ENCODE results near the gene TAC3.
"Not testable (repeated sequence)": the region's sequence is repeated elsewhere in the genome, so short reads cannot be mapped to it uniquely, and the experiment has no call there.

Gene TAC3

DNA sequence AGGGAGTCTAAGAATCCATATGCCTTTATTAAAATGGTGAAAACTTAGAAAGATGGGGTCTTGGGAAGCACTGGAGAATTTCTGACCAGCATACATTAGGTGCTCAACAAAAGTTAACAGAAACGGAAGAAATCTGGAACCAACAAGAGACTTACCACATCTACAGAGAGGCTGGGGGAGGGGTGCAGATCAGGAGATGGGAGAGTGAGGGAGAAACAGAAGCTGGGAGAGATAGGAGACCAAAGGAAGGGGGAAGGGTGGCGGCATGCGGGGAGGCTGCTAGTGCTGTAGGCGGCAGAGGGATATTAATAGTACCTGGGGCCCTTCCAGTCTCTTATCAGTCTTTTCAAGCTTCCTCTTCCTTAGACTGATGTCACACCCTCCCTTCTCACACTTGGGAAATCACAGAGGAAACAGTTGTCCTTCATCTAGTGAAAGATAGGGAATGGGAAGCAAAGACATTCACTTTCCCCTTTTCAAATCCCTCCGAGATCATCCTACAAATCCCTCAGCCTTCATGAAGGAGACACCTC lies 28.1 kb downstream of the TAC3 start:
- no peak for FAIRE-seq

DNA sequence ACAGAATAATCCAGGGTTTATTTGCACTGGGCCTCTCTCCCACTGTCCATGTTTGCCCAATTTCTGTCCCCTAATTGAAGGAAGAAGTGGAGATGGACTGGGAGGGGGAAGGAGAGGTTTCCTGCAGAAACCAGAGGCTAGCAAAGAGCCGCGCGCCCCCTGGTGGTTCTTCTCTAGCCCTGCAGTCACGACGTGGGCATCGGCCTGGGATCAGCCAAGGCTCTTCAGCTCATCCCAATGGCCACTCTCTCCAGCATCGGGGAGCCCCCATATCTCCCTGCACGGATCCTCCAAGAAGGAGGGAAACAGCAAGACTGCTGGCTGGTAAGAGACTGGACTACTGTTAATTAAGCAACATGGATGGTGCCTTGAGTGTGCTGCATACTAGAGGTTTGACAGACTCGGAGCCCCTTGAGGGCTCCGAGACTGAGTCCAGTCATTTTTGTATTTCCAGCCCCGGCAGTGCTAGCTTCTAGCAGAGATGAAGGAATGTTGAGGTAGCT lies 28.7 kb downstream of the TAC3 start:
- no peak for FAIRE-seq

More for the DNA sequence above, 28.1 kb downstream of the TAC3 start:
- no peak for DNase-seq (ENCODE audit: insufficient read length, low spot score)

GRCh38 chr12:56987011-56987410 lies 29.3 kb downstream of the TAC3 start:
- DNase-seq (ENCODE audit: insufficient read length, low spot score) (no peak), FAIRE-seq (no peak)

More for the DNA sequence above, 28.7 kb downstream of the TAC3 start:
- peak; percentile 79 for DNase-seq (ENCODE audit: insufficient read length, low spot score)

DNA sequence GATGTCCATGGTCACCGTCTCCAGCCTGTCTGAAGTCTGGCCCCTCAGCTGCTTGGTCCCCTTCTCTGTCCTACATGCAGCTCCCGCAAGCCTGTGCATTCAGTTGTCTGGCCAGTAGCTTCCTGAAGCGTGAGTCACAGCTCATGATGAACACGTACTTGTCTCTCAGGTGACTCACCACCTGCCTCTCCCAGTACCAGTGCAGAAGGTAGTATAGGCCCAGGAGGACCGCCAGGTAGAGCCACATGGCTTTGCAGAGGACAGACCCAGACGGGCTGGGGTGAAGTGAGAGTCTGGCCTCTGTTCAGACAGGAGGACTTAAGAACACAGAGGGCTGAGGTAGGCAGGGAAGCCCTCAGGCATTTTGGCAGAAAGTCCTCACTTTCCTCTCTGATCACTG lies 30.6 kb downstream of the TAC3 start:
- peak; percentile 87 for FAIRE-seq
- not testable (repeated sequence) for DNase-seq (ENCODE audit: insufficient read length, low spot score)

DNA sequence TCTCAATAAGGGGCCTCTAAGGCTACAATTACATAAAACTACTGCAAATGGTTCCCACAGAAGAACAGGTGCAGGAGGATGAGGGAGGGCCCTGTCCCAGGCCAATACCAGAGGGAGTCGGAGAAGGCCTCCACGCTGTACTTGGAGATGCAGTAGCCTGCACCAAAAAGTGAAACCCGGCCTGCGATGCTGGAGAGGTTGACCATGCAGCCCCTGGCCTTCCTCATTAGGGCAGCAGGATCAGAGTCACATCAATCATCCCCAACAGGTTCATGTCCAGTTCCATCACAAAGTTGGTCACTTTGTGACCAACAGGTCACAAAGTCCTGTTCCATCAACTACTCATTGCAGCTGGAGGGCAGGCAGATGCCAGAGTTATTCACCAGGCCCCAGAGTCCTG lies 32.9 kb downstream of the TAC3 start:
- DNase-seq (ENCODE audit: insufficient read length, low spot score) (no peak), FAIRE-seq (no peak)

- DNase-seq (ENCODE audit: insufficient read length, low spot score); FAIRE-seq: not testable (repeated sequence)
Observed at GRCh38 chr12:56982578-56983236, 33.6 kb downstream of the TAC3 start.

DNA sequence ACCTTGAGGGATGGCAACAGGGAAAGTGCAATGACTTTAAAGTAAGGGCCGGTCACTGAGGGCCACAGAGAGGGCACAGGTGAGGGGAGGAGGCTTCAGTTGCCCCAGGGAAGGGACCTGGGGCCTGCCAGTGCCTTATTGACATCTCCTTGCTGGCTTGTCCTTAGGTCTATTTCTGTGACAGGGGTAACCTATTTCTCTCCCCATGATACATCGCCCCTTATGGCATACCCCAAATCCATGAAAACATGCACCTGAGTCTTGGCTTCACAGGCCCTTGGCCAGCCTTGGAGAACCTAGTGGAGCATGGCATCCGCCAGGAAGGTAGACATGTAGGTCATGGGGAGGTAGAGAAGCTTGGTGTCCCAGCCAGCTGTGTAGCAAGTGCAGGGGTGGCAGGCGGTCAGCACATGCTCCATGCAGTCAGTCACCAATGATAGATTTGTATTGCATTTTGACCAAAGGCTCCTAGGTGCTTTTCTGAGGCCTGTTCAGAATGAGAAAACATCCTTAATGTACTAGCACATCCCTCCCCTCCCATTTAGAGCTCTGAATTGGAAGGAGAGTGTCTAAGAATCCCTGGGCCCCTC lies 35.3 kb downstream of the TAC3 start:
- DNase-seq (ENCODE audit: insufficient read length, low spot score): no peak
- FAIRE-seq: no peak

DNA sequence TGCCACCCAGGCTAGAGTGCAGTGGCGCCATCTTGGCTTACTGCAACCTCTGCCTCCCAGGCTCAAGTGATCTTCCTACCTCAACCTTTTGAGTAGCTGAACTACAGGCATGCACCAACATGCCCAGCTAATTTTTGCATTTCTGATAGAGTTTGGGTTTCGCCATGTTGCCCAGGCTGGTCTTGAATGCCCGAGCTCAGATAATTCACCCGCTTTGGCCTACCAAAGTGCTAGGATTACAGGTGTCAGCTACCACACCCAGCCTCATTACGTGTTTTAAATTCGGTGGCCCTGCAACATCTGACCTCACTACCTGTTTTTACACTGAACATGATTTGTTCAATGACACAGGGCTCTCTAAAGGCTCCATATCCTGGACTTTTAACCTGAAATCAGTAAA lies 36.1 kb downstream of the TAC3 start:
- no peak for DNase-seq (ENCODE audit: insufficient read length, low spot score)
- no peak for FAIRE-seq

- FAIRE-seq (no peak), DNase-seq (ENCODE audit: insufficient read length, low spot score) (no peak)
Observed at GRCh38 chr12:56979628-56980027, 36.7 kb downstream of the TAC3 start.

- no peak for DNase-seq (ENCODE audit: insufficient read length, low spot score)
- no peak for FAIRE-seq
Observed at GRCh38 chr12:56978397-56979138, 37.8 kb downstream of the TAC3 start.

GRCh38 chr12:56977361-56977760 lies 39.0 kb downstream of the TAC3 start:
- FAIRE-seq; DNase-seq (ENCODE audit: insufficient read length, low spot score): not testable (repeated sequence)

DNA sequence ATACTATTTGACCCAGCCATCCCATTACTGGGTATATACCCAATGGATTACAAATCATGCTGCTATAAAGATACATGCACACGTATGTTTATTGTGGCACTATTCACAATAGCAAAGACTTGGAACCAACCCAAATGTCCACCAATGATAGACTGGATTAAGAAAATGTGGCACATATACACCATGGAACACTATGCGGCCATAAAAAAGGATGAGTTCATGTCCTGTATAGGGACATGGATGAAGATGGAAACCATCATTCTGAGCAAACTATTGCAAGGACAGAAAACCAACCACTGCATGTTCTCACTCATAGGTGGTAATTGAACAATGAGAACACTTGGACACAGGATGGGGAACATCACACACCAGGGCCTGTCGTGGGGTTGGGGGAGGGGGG lies 42.1 kb downstream of the TAC3 start:
- DNase-seq (ENCODE audit: insufficient read length, low spot score); FAIRE-seq: not testable (repeated sequence)

- not testable (repeated sequence) for FAIRE-seq
Observed at GRCh38 chr12:56968910-56969309, 47.4 kb downstream of the TAC3 start.

DNA sequence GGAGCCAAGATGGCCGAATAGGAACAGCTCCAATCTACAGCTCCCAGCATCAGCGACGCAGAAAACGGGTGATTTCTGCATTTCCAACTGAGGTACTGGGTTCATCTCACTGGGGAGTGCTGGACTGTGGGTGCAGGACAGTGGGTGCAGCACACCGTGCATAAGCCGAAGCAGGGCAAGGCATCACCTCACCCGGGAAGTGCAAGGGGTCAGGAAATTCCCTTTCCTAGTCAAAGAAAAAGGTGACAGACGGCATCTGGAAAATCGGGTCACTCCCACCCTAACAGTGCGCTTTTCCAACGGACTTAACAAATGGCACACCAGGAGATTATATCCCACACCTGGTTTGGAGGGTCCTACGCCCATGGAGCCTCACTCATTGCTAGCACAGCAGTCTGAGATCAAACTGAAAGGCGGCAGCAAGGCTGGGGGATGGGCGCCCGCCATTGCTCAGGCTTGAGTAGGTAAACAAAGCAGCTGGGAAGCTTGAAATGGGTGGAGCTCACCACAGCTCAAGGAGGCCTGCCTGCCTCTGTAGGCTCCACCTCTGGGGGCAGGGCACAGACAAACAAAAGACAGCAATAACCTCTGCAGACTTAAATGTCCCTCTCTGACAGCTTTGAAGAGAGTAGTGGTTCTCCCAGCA lies 50.2 kb downstream of the TAC3 start:
- not testable (repeated sequence) for DNase-seq (ENCODE audit: insufficient read length, low spot score); FAIRE-seq

More at GRCh38 chr12:56968910-56969309, 47.4 kb downstream of the TAC3 start:
- not testable (repeated sequence) for DNase-seq (ENCODE audit: insufficient read length, low spot score)

- DNase-seq (ENCODE audit: insufficient read length, low spot score); FAIRE-seq: not testable (repeated sequence)
Observed at GRCh38 chr12:56965124-56965523, 51.2 kb downstream of the TAC3 start.

GRCh38 chr12:56963557-56963956 lies 52.8 kb downstream of the TAC3 start:
- DNase-seq (ENCODE audit: insufficient read length, low spot score); FAIRE-seq: not testable (repeated sequence)

- not testable (repeated sequence) for FAIRE-seq; DNase-seq (ENCODE audit: insufficient read length, low spot score)
Observed at GRCh38 chr12:56962247-56962646, 54.1 kb downstream of the TAC3 start.
